MM.1S (cell line): Measurements from ENCODE around the gene CPA2.

Experiments
- DNase-seq: peaks from one replicate; pipeline ENCODE4 v3.0.0-alpha.2; 2015
- H2AFZ ChIP-seq: fragments of 300-600 bp; sonication (generic); 2 replicates; pipeline ENCODE4 v1.6.0; 2016; ENCODE audit warnings: antibody characterized with exemption, low read length
- H3F3A ChIP-seq: fragments of 300-600 bp; sonication (generic); 2 replicates; pipeline ENCODE4 v1.6.1; 2016; ENCODE audit warnings: mild to moderate bottlenecking, antibody characterized with exemption, low read length, moderate library complexity, mixed read lengths; ENCODE audit not compliant: insufficient read depth
- H3K27ac ChIP-seq: fragments of 300-600 bp; sonication (generic); 2 replicates; pipeline ENCODE4 v1.5.1; 2016; ENCODE audit warnings: mild to moderate bottlenecking, low read length
- H3K27me3 ChIP-seq: fragments of 300-600 bp; sonication (generic); replicated peaks from 2 replicates; pipeline ENCODE4 v1.6.0; 2016; ENCODE audit warnings: low read length; ENCODE audit not compliant: insufficient read depth
- H3K36me3 ChIP-seq: fragments of 300-600 bp; sonication (generic); replicated peaks from 2 replicates; pipeline ENCODE4 v1.6.1; 2016; ENCODE audit warnings: mild to moderate bottlenecking, low read length, mixed read lengths; ENCODE audit not compliant: insufficient read depth
- H3K4me1 ChIP-seq: fragments of 300-600 bp; sonication (generic); 2 replicates; pipeline ENCODE4 v1.6.1; 2016; ENCODE audit warnings: low read length, mixed read lengths
- H3K4me2 ChIP-seq: fragments of 300-600 bp; sonication (generic); 2 replicates; pipeline ENCODE4 v1.6.0; 2016; ENCODE audit warnings: low read depth, low read length
- H3K4me3 ChIP-seq: fragments of 300-600 bp; sonication (generic); 2 replicates; pipeline ENCODE4 v1.5.1; 2016; ENCODE audit warnings: low read length, mixed read lengths
- H3K79me2 ChIP-seq: fragments of 300-600 bp; sonication (generic); 2 replicates; pipeline ENCODE4 v1.6.1; 2016; ENCODE audit warnings: mixed run types, low read length, mixed read lengths
- H3K9ac ChIP-seq: fragments of 300-600 bp; sonication (generic); 2 replicates; pipeline ENCODE4 v1.6.1; 2016; ENCODE audit warnings: low read length, mixed read lengths
- H3K9me2 ChIP-seq: fragments of 300-600 bp; sonication (generic); replicated peaks from 2 replicates; pipeline ENCODE4 v1.6.1; 2016; ENCODE audit warnings: mild to moderate bottlenecking, low read length, mixed read lengths; ENCODE audit not compliant: insufficient read depth
- H3K9me3 ChIP-seq: fragments of 300-600 bp; sonication (generic); replicated peaks from 2 replicates; pipeline ENCODE4 v1.6.1; 2016; ENCODE audit warnings: mild to moderate bottlenecking, low read length, mixed read lengths; ENCODE audit not compliant: insufficient read depth
- H4K20me1 ChIP-seq: fragments of 300-600 bp; sonication (generic); 2 replicates; pipeline ENCODE4 v1.6.1; 2016; ENCODE audit warnings: mild to moderate bottlenecking, low read length, moderate library complexity, mixed read lengths; ENCODE audit not compliant: insufficient read depth
- CTCF ChIP-seq: fragments of 300-600 bp; sonication (generic); IDR thresholded peaks from 2 replicates; pipeline ENCODE4 v1.5.1; 2016; ENCODE audit warnings: antibody characterized with exemption, low read length, mixed read lengths
- EZH2 ChIP-seq: fragments of 300-600 bp; sonication (generic); optimal IDR thresholded peaks from 2 replicates; pipeline ENCODE3; 2017; ENCODE audit warnings: low read depth, mild to moderate bottlenecking, antibody characterized with exemption, low read length, mixed read lengths
- EZH2phosphoT487 ChIP-seq: fragments of 300-600 bp; sonication (generic); IDR thresholded peaks from 2 replicates; pipeline ENCODE4 v1.6.1; 2018; ENCODE audit warnings: antibody characterized with exemption, low read length

The CPA2 gene

DNA sequence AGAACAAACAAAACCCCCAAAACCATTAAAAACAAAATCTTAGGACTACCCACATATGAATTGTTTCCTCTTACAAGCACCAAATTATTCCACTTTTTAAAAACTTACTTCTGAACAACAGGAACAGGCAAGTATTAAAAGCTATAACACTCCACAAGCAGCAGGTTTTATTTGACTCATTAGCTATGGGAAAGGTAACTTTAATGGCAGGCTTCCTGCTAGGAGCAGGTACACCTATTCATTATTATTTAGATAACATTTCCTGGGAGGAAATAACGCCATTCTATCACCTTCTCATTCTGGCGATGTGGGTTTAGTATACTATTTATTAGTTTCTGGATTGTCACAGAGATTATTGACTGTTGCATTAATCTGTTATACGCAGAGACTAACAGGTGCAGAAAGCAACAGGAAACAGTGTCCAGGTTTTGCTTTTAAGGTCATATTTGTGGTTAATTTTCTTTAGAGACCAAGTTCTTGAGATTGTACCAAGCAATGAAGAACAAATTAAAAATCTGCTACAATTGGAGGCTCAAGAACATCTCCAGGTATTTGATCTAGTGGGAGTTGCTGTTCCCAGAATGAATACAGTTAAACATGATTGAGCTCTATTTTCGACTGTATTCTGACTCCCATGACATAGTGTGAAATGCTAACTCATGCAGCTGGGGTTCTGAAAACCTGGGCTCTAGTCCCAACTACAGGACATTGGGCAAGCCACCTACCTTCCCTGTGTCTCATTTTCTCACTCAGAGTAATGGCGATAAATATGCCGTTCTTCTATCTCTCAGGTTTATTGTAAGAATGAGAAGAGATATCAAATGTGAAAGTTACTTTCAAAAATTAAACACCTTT, 2.0 kb downstream of the CPA2 start:
- Histone ChIP-seq H3K9me3 (no peaks in the 10 kb centered on the region), H3K4me2 (peak overlapping the region; percentile 4; the same call in 1 of the 2 replicates), H3K9ac (no peak overlapping the region), H3K27me3 (no peaks in the 10 kb centered on the region), H3K79me2 (no peaks in the 10 kb centered on the region), H3K36me3 (no peaks in the 10 kb centered on the region), H3K9me2 (no peaks in the 10 kb centered on the region), H3K4me3 (no peak overlapping the region), H3K27ac (peak overlapping the region; percentile 2; the same call in 1 of the 2 replicates), H4K20me1 (no peaks in the 10 kb centered on the region), H3F3A (no peaks in the 10 kb centered on the region), H3K4me1 (peaks cover 13% of the 10 kb centered on the region), H2AFZ (0 out of 2 replicates have a peak overlapping the region, but pooled peaks have one; percentile 8)
- peak; percentile 59 for DNase-seq
- no peak for TF ChIP-seq CTCF
- TF ChIP-seq EZH2 = no peak
- TF ChIP-seq EZH2phosphoT487 = no peak

DNA sequence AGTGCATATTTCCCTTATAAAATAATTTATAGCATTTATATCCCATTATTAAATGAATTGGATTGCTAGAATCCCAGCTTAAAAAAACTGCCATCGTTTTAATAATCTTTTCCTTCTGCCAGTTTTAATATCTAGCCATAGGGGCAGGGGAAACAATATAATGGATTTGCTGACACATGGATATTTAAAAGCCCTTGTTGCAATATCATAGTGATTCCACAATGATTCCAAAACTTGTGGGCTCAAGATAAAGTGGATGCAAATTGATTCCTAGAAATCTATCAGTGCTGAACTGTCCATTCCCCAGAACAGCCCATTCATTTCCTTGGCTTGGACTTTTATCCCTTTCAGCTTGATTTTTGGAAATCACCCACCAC, 2.6 kb downstream of the CPA2 start:
- no peak overlapping the region for H2AFZ ChIP-seq
- peaks cover 13% of the 10 kb centered on the region for H3K4me1 ChIP-seq
- no peaks in the 10 kb centered on the region for H3K27me3 ChIP-seq
- no peak for DNase-seq
- H3K4me3 ChIP-seq = no peak overlapping the region
- H3F3A ChIP-seq = no peaks in the 10 kb centered on the region
- no peak overlapping the region for H3K27ac ChIP-seq
- no peaks in the 10 kb centered on the region for H3K36me3 ChIP-seq
- no peaks in the 10 kb centered on the region for H4K20me1 ChIP-seq
- H3K9me2 ChIP-seq = no peaks in the 10 kb centered on the region
- no peaks in the 10 kb centered on the region for H3K9me3 ChIP-seq
- H3K4me2 ChIP-seq = peak overlapping the region; percentile 4; the same call in 1 of the 2 replicates
- H3K79me2 ChIP-seq = no peaks in the 10 kb centered on the region
- no peak overlapping the region for H3K9ac ChIP-seq
- TF ChIP-seq CTCF = no peak
- no peak for TF ChIP-seq EZH2phosphoT487
- TF ChIP-seq EZH2 = no peak

GRCh38 chr7:130270947-130271800, 4.5 kb downstream of the CPA2 start:
- peaks cover 13% of the 10 kb centered on the region for H3K4me1 ChIP-seq
- no peak overlapping the region for H3K9ac ChIP-seq
- no peak overlapping the region for H3K4me2 ChIP-seq
- TF ChIP-seq EZH2phosphoT487 = no peak
- no peak for TF ChIP-seq CTCF
- TF ChIP-seq EZH2 = no peak
- no peaks in the 10 kb centered on the region for H3K27me3 ChIP-seq
- H3F3A ChIP-seq = no peaks in the 10 kb centered on the region
- H3K36me3 ChIP-seq = no peaks in the 10 kb centered on the region
- H4K20me1 ChIP-seq = no peaks in the 10 kb centered on the region
- 0 out of 2 replicates have a peak overlapping the region, but pooled peaks have one; percentile 3 for H2AFZ ChIP-seq
- no peaks in the 10 kb centered on the region for H3K79me2 ChIP-seq
- no peak for DNase-seq
- H3K9me3 ChIP-seq = no peaks in the 10 kb centered on the region
- H3K4me3 ChIP-seq = no peak overlapping the region
- H3K27ac ChIP-seq = no peak overlapping the region
- H3K9me2 ChIP-seq = no peaks in the 10 kb centered on the region
